ENCODE results near the gene VSIG10L. TPM values are rescaled to one million over a fixed set of nuclear protein-coding genes. Genes with fewer than 3 reads are reported as not detected.

Gene VSIG10L
- 0.14 and 0.28 TPM in 2 replicates for total RNA-seq

DNA sequence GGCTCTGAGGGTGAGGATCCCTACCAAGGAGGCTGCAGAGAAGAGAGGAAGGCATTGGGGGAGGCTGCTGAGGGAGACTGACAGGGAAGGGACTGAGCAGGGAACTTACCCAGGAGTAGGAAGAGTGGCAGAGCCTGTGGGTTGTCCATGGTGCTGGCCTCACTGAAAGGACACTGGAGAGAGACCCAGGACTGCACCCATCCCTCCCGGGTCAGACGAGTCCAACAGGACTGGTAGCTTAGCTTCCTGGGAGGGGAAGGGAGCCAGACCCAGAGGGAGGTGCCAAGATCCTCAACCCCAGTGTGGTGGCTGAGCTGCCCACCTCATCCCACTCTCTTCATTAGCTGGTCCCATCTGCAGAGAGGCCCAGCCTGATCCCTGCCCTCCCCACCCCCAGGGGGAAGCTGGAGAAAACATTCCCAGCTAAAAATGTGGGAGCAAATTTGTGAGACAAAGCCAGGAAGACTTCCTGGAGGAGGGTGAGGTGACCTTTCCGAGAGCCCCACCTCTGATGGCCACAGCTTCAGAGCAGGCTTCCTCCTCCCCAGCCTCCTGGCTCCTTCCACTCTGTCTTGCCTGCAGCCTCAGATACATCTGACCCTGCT, at the start of gene VSIG10L:
TSS of gene VSIG10L (minus strand) at position 164 of the 605 bp plus-strand sequence. CDS start at position 149, 15 bp downstream.

DNA sequence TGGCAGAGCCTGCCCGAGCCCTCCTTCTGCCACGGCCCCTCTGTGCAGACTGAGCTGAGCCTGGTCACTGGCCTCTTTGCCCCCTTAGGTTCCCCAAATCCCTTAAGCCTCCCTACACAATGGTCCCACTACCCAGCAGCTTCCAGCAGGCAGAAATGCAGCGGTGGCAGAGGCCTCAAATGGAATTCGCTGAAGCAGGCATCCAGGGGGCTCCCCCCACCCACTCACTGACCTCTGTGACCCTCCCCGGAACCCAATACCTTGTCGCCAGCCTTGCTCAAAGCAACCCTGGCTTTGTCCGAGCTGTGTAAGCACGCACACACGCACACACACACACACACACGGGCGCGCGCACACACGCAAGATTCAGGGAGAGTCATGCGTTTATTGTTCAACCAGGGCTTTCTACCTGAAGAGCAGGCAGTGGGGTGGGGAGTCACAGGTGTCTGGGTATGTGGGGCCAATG, 46.0 kb upstream of the VSIG10L start, which contains the start of gene LIM2:
TSS of gene LIM2 (minus strand) at position 51 of the 466 bp plus-strand sequence. CDS start 531 bp downstream, outside the sequence.

DNA sequence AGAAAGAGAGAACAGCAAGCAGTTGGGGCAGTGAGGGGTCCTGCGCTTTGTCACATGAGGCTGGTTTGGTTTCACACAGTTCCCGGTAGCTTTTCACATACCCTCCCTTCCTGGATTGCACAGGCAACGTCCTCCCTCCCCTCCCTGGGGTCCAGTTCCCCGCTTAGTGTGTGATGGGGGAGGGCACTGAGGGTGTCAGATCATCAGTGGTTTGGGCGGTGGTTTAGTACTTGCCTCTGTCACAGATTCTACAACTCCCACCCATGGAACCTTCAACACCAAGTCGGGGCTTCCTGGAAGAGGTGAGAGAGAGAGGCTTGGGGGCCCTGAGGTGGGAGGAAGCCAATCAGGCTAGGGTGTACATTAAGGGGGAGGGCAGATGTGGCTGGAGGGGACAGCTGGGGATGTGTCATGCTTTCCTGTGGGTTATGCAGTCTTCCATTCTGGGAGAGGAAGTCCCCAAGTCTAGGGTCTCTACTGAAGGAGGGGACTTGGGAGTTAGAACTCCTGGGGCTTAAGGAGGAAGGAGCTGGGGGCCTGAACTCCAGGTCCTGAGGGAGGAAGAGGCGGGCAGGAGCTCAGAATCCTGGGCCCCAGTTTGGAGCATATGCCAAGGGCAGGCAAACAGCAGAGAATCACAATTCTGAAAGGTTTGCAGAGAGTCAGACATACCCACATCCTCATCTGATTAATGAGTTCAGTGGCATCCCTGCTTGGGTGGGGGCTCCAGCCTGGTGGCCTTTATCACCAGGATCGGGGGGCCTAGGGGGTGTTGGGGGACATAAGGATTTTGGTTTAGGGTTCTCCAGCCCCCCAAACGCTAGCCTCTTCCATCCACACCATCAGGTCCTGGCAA, 30.9 kb upstream of the VSIG10L start, which contains the start of gene NKG7:
TSS of gene NKG7 (minus strand) at position 6 of the 856 bp plus-strand sequence. CDS start 119 bp downstream, outside the sequence.

DNA sequence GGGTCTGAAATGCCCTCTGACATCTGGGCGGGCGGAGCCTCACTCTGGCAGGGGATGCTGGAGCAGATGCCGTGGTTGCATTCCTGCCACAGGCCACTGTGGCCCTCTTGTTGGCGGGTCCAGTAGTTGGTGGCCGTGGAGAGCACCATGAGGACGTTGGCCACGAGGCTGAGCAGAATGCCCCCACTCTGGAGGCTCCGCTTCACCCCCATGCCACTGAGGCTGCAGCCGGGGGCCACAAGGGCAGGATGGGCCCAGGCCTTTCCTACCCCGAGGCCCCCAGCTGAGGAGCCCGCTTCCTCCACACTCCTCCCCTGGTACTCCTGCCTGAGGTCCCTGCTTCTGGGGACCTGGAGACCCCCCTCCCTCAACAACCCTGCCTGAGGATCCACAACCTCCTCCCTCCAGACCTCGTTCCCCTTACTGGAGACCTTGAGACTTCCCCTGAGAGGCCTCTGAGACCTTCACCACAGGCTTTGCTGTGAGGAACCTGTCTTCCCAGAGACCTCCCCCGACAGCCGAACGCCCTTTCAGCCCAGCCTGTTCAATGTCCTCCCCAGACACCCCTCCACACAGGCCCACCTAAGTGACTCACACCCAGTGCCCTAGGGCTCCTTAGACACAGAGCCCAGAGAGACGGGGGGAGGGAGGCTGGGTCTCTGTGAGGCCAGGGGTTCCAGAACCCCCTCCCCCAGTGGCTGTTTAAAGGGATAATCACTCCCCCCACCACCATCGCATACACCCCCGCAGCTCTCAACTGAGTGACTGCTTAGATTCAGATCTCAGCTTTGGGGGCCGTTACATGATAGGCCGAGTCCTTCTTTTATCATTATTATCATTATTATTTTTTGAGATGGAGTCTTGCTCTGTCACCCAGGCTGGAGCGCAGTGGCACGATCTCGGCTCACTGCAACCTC, 26.7 kb upstream of the VSIG10L start, which contains the start of gene CLDND2:
TSS of gene CLDND2 (minus strand) at position 638 of the 917 bp plus-strand sequence. CDS start at position 212, 426 bp downstream.

DNA sequence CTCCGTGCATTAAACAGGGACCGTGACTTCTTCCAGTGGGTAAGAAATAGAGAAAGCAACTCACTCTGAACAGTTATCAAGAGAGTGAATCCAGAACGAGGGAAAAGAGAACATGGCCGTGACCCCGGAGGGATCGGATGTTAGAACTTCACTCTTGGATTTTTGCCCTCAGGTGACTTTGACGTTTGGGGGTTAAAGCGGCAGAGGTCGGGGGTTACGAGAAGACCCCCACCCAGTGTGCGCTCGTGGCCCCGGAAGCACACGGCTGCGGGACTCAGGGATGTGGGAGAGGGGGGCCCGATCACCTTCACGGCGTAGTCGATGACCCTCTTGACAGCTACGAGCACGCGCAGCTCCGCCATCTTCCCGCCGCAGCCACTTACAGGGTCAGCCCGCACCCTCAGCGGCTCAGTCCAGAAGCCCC, 24.0 kb upstream of the VSIG10L start, which contains the start of gene ETFB:
TSS of gene ETFB (minus strand) at position 424 of the 424 bp plus-strand sequence. CDS start at position 362, 62 bp downstream.

DNA sequence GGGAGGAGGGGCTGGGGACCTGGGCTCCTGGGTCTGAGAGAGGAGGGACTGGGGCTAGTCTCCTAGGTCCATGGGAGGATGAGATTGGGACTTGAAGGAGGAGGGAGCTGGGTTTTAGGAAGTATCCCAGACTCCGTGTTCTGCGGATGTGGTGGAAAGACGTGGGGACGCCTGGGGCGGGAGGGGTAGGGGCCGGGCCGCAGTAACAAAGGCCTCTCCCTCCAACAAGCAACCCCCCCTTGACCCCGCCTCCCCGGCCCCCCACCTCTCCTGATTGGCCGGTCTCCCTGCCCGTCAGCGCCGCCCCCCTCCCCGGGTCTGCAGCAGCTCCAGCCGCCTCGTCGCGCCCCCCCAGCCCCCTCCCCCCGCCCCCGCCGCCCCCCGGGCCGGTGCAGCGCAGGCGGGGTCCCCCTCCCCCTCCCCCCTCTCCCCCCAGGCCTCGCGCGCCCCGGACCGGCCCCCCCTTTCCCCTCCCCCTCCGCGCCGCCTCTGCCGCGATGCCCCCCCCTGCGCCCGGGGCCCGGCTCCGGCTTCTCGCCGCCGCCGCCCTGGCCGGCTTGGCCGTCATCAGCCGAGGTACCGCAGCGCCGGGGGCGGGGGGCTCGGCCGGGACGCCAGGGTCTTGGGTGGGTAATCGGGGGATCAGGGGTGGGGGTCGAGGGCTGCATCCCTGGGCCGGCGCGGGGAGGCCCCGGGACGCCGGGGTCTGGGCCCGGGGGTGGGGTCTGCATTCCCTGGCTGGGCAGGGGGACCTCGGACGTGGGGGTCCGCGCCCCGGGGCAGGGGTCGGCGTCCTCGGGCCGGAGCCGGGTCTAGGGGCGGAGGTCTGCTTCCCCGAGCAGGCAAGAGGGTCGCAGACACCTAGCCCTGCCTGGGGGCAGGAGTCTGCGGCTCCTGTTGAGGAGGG, 30.3 kb downstream of the VSIG10L start, which contains the start of gene IGLON5:
TSS of gene IGLON5 (plus strand) at position 294 of the 907 bp plus-strand sequence. CDS start at position 498, 204 bp downstream.

Other genes starting within 250 kb of the VSIG10L start
- 3.8 and 5.5 TPM in 2 replicates for gene CTU1, start 233.7 kb downstream of the VSIG10L start, total RNA-seq
- 0.09 TPM in 1 of 2 replicates, not detected in the other for gene SIGLEC9, start 217.2 kb downstream of the VSIG10L start, total RNA-seq
- 0.09 TPM in 1 of 2 replicates, not detected in the other for gene SIGLEC7, start 199.8 kb downstream of the VSIG10L start, total RNA-seq
- not detected in 2 replicates for gene CD33, start 117.1 kb downstream of the VSIG10L start, total RNA-seq
- not detected in 2 replicates for gene SIGLECL1, start 91.1 kb downstream of the VSIG10L start, total RNA-seq
- not detected in 2 replicates for gene IGLON5, start 30.5 kb downstream of the VSIG10L start, total RNA-seq
- 189 and 194 TPM in 2 replicates for gene ETFB, start 24.2 kb upstream of the VSIG10L start, total RNA-seq
- gene CLDND2, start 26.9 kb upstream of the VSIG10L start, total RNA-seq: 0.14 and 0.18 TPM in 2 replicates
- gene NKG7, start 30.5 kb upstream of the VSIG10L start, total RNA-seq: not detected in 2 replicates
- gene LIM2, start 45.8 kb upstream of the VSIG10L start, total RNA-seq: not detected in 2 replicates
- gene C19orf84, start 48.5 kb upstream of the VSIG10L start, total RNA-seq: not detected in 2 replicates
- not detected in 2 replicates for gene SIGLEC10, start 75.5 kb upstream of the VSIG10L start, total RNA-seq
- gene SIGLEC8, start 116.3 kb upstream of the VSIG10L start, total RNA-seq: not detected in 2 replicates
- not detected in 2 replicates for gene CEACAM18, start 136.4 kb upstream of the VSIG10L start, total RNA-seq
- gene SIGLEC12, start 159.7 kb upstream of the VSIG10L start, total RNA-seq: not detected in 2 replicates
- gene SIGLEC6, start 189.5 kb upstream of the VSIG10L start, total RNA-seq: not detected in 2 replicates
- 2.7 and 4.4 TPM in 2 replicates for gene ZNF175, start 229.1 kb upstream of the VSIG10L start, total RNA-seq